Measurements from ENCODE around the gene ALG5. TPM values are rescaled to one million over a fixed set of nuclear protein-coding genes. Genes with fewer than 3 reads are reported as not detected.

ALG5 gene
- 49.7 TPM for polyA plus RNA-seq

GRCh38 chr13:36999054-36999714, at the start of gene ALG5:
TSS of gene ALG5 (minus strand) at chr13:36999340. CDS start at chr13:36999300, 40 bp downstream.
- peaks cover 27 to 31% (median 27%) of the 10 kb centered on the region in 3 donors for H3K4me1 Mint-ChIP-seq
- H3K4me3 Mint-ChIP-seq = peak within 1 kb of the TSS; percentile 97 to 100 (median 99)
- H3K27ac Mint-ChIP-seq = peak within 1 kb of the TSS; percentile 99 to 100 (median 100)
- H3K9me3 Mint-ChIP-seq = no peaks in the 10 kb centered on the region
- H3K36me3 Mint-ChIP-seq = no peaks in the 10 kb centered on the region
- H3K27me3 Mint-ChIP-seq = no peaks in the 10 kb centered on the region

- peaks cover 1 to 12% (median 11%) of the 10 kb centered on the region in 3 donors for H3K4me1 Mint-ChIP-seq
- peaks cover 7% of the 10 kb centered on the region for H3K36me3 Mint-ChIP-seq
- H3K4me3 Mint-ChIP-seq = no peak overlapping the region
- no peak overlapping the region for H3K27ac Mint-ChIP-seq
- H3K27me3 Mint-ChIP-seq = no peaks in the 10 kb centered on the region
- no peaks in the 10 kb centered on the region for H3K9me3 Mint-ChIP-seq
These were observed 48.7 kb upstream of the ALG5 start for GRCh38 chr13:37047846-37048245.

- H3K4me3 Mint-ChIP-seq = no peak overlapping the region
- H3K27me3 Mint-ChIP-seq = no peaks in the 10 kb centered on the region
- H3K36me3 Mint-ChIP-seq = peaks cover 3% of the 10 kb centered on the region
- peaks cover 6 to 8% (median 7%) of the 10 kb centered on the region in 3 donors for H3K4me1 Mint-ChIP-seq
- no peak overlapping the region for H3K27ac Mint-ChIP-seq
- no peaks in the 10 kb centered on the region for H3K9me3 Mint-ChIP-seq
These were observed 47.9 kb upstream of the ALG5 start for GRCh38 chr13:37047032-37047431.

- Mint-ChIP-seq H3K4me1 (peaks cover 1 to 7% (median 2%) of the 10 kb centered on the region in 3 donors), H3K27me3 (no peaks in the 10 kb centered on the region), H3K27ac (no peak overlapping the region), H3K9me3 (no peaks in the 10 kb centered on the region), H3K4me3 (no peak overlapping the region), H3K36me3 (peaks cover 3% of the 10 kb centered on the region)
These were observed 46.9 kb upstream of the ALG5 start for GRCh38 chr13:37046062-37046461.

- H3K4me3 Mint-ChIP-seq = no peak overlapping the region
- peaks cover 0 to 7% (median 0%) of the 10 kb centered on the region in 3 donors for H3K4me1 Mint-ChIP-seq
- no peak overlapping the region for H3K27ac Mint-ChIP-seq
- no peaks in the 10 kb centered on the region for H3K27me3 Mint-ChIP-seq
- no peaks in the 10 kb centered on the region for H3K9me3 Mint-ChIP-seq
- peaks cover 6% of the 10 kb centered on the region for H3K36me3 Mint-ChIP-seq
These were observed 41.6 kb upstream of the ALG5 start for GRCh38 chr13:37040789-37041188.

- Mint-ChIP-seq H3K9me3 (no peaks in the 10 kb centered on the region), H3K4me3 (no peak overlapping the region), H3K4me1 (peaks cover 0 to 7% (median 0%) of the 10 kb centered on the region in 3 donors), H3K27ac (no peak overlapping the region), H3K27me3 (no peaks in the 10 kb centered on the region), H3K36me3 (peaks cover 8% of the 10 kb centered on the region)
These were observed 40.8 kb upstream of the ALG5 start for GRCh38 chr13:37039896-37040295.

- Mint-ChIP-seq H3K36me3 (peaks cover 10% of the 10 kb centered on the region), H3K27me3 (no peaks in the 10 kb centered on the region), H3K9me3 (no peaks in the 10 kb centered on the region)
These were observed 38.1 kb upstream of the ALG5 start for GRCh38 chr13:37037241-37037640.

GRCh38 chr13:37029617-37030016, 30.5 kb upstream of the ALG5 start:
- no peak overlapping the region for H3K4me3 Mint-ChIP-seq
- no peaks in the 10 kb centered on the region for H3K27me3 Mint-ChIP-seq
- H3K27ac Mint-ChIP-seq = no peak overlapping the region
- H3K4me1 Mint-ChIP-seq = no peaks in the 10 kb centered on the region
- no peaks in the 10 kb centered on the region for H3K9me3 Mint-ChIP-seq
- no peaks in the 10 kb centered on the region for H3K36me3 Mint-ChIP-seq

More at GRCh38 chr13:37037241-37037640, 38.1 kb upstream of the ALG5 start:
- no peak overlapping the region for H3K4me3 Mint-ChIP-seq
- H3K4me1 Mint-ChIP-seq = no peaks in the 10 kb centered on the region
- H3K27ac Mint-ChIP-seq = no peak overlapping the region

GRCh38 chr13:37027639-37028038, 28.5 kb upstream of the ALG5 start:
- H3K4me1 Mint-ChIP-seq = no peaks in the 10 kb centered on the region
- no peaks in the 10 kb centered on the region for H3K36me3 Mint-ChIP-seq
- no peaks in the 10 kb centered on the region for H3K9me3 Mint-ChIP-seq
- H3K4me3 Mint-ChIP-seq = no peak overlapping the region
- no peaks in the 10 kb centered on the region for H3K27me3 Mint-ChIP-seq
- H3K27ac Mint-ChIP-seq = no peak overlapping the region

GRCh38 chr13:37026771-37027170, 27.6 kb upstream of the ALG5 start:
- no peaks in the 10 kb centered on the region for H3K9me3 Mint-ChIP-seq
- H3K4me3 Mint-ChIP-seq = no peak overlapping the region
- no peaks in the 10 kb centered on the region for H3K4me1 Mint-ChIP-seq
- no peaks in the 10 kb centered on the region for H3K36me3 Mint-ChIP-seq
- no peaks in the 10 kb centered on the region for H3K27me3 Mint-ChIP-seq
- no peak overlapping the region for H3K27ac Mint-ChIP-seq

GRCh38 chr13:37023871-37024270, 24.7 kb upstream of the ALG5 start:
- H3K27ac Mint-ChIP-seq = peak overlapping the region in 1 of 3 donors; percentile 6
- H3K36me3 Mint-ChIP-seq = no peaks in the 10 kb centered on the region
- no peaks in the 10 kb centered on the region for H3K9me3 Mint-ChIP-seq
- no peak overlapping the region for H3K4me3 Mint-ChIP-seq
- no peaks in the 10 kb centered on the region for H3K27me3 Mint-ChIP-seq
- H3K4me1 Mint-ChIP-seq = no peaks in the 10 kb centered on the region

GRCh38 chr13:37014609-37015008, 15.5 kb upstream of the ALG5 start:
- H3K4me1 Mint-ChIP-seq = peaks cover 0 to 3% (median 0%) of the 10 kb centered on the region in 3 donors
- H3K9me3 Mint-ChIP-seq = no peaks in the 10 kb centered on the region
- peaks cover 6% of the 10 kb centered on the region for H3K36me3 Mint-ChIP-seq
- no peaks in the 10 kb centered on the region for H3K27me3 Mint-ChIP-seq
- H3K4me3 Mint-ChIP-seq = no peak overlapping the region
- H3K27ac Mint-ChIP-seq = no peak overlapping the region

- Mint-ChIP-seq H3K36me3 (peaks cover 9% of the 10 kb centered on the region), H3K27me3 (no peaks in the 10 kb centered on the region), H3K4me3 (no peak overlapping the region), H3K4me1 (peaks cover 0 to 7% (median 0%) of the 10 kb centered on the region in 3 donors), H3K9me3 (no peaks in the 10 kb centered on the region), H3K27ac (no peak overlapping the region)
These were observed 12.6 kb upstream of the ALG5 start for GRCh38 chr13:37011788-37012187.

GRCh38 chr13:37011002-37011401, 11.9 kb upstream of the ALG5 start:
- Mint-ChIP-seq H3K9me3 (no peaks in the 10 kb centered on the region), H3K36me3 (peaks cover 9% of the 10 kb centered on the region), H3K27ac (no peak overlapping the region), H3K27me3 (no peaks in the 10 kb centered on the region), H3K4me3 (no peak overlapping the region), H3K4me1 (peaks cover 0 to 7% (median 0%) of the 10 kb centered on the region in 3 donors)

GRCh38 chr13:37010424-37010823, 11.3 kb upstream of the ALG5 start:
- Mint-ChIP-seq H3K4me3 (no peak overlapping the region), H3K36me3 (peaks cover 7% of the 10 kb centered on the region), H3K27me3 (no peaks in the 10 kb centered on the region), H3K9me3 (no peaks in the 10 kb centered on the region), H3K27ac (peak overlapping the region in 1 of 3 donors; percentile 40), H3K4me1 (peaks cover 0 to 7% (median 0%) of the 10 kb centered on the region in 3 donors)

GRCh38 chr13:37009692-37010091, 10.6 kb upstream of the ALG5 start:
- Mint-ChIP-seq H3K9me3 (no peaks in the 10 kb centered on the region), H3K36me3 (peaks cover 9% of the 10 kb centered on the region), H3K4me3 (no peak overlapping the region), H3K27me3 (no peaks in the 10 kb centered on the region), H3K4me1 (peaks cover 0 to 7% (median 0%) of the 10 kb centered on the region in 3 donors), H3K27ac (no peak overlapping the region)
